ENCODE results near the gene ENO2.

- TF ChIP-seq CTCF (IDR thresholded peaks at IDR 0.05), result no peak
- peak in 1 of 4 donors; percentile 39 for TF ChIP-seq POLR2A (IDR thresholded peaks at IDR 0.05)
Measured at GRCh38 chr12:6871052-6871957, 43.1 kb upstream of the ENO2 start.

Data from upper lobe of left lung (tissue), 4 donors.